Measurements from ENCODE around the gene PABPN1L. TPM values are rescaled to one million over a fixed set of nuclear protein-coding genes. Genes with fewer than 3 reads are reported as not detected.

PABPN1L gene
- total and polyA plus RNA-seq, 2 experiments from 2014 or later, result not detected

- H4K20me1 ChIP-seq (replicated peaks; ENCODE audit: insufficient read depth), result no peaks in the 10 kb centered on the region
- H2AFZ ChIP-seq, result no peak overlapping the region
- H3K79me2 ChIP-seq (replicated peaks; ENCODE audit: insufficient read depth), result no peaks in the 10 kb centered on the region
- TF ChIP-seq ZNF462 (CRISPR knock-in tag; IDR thresholded peaks at IDR 0.05), result no peak
- no peak overlapping the region for H3K4me2 ChIP-seq
- no peaks in the 10 kb centered on the region for H3K4me1 ChIP-seq (ENCODE audit: insufficient read depth)
- no peak for ATAC-seq
- H3K4me3 ChIP-seq, result no peak overlapping the region
- no peaks in the 10 kb centered on the region for H3F3A ChIP-seq (replicated peaks; ENCODE audit: low read depth)
- Mint-ChIP-seq H3K36me3 (ENCODE audit: low read depth) (peaks cover 3% of the 10 kb centered on the region; the same call in 1 of the 3 replicates), H3K4me1 (peaks cover 2% of the 10 kb centered on the region; the same call in 1 of the 3 replicates), H3K27me3 (ENCODE audit: insufficient read depth, low read depth, poor library complexity) (peaks cover 22% of the 10 kb centered on the region), H3K9me3 (peaks cover 8% of the 10 kb centered on the region), H3K27ac (no peak overlapping the region), H3K4me3 (no peak overlapping the region)
- no peaks in the 10 kb centered on the region for H3K36me3 ChIP-seq (ENCODE audit: insufficient read depth)
- no peak overlapping the region for H3K27ac ChIP-seq (ENCODE audit: low read depth)
- DNase-seq (ENCODE audit: low spot score), result no peak
- no peaks in the 10 kb centered on the region for H3K27me3 ChIP-seq (ENCODE audit: insufficient read depth)
- H3K9me2 ChIP-seq (ENCODE audit: insufficient read depth), result no peaks in the 10 kb centered on the region
Observed at GRCh38 chr16:88886420-88886844, 20.0 kb upstream of the PABPN1L start.

DNA sequence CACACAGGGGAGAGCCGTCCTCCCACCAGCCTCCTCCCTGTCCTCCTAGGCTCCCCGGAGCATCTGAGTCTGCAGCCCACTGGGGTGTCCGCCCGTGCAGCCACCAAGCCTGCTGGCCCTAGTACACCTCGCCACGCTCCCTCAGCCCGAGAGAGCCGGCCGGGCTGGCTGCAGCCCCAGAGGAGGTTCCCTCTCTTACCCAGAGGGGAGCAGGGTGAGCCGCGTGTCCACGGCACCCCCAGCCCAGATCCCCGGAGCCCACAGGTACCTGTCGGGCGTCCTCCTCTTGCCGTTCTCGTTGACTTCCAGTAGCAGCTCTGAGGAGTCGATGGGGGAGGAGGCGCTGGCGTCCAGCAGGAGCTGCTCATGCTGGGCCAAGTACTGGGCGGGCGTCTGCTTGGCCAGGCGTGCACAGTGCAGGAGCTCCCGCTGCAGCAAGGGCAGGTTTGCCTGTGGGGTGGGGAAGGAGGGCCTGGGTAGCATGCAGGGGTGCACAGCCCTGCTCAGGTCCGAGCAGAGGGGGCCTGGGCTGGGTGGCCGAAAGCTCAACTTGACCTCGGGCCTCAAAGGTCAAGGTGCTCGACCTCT lies 19.3 kb upstream of the PABPN1L start:
- H3K79me2 ChIP-seq (replicated peaks; ENCODE audit: insufficient read depth), result no peaks in the 10 kb centered on the region
- no peak overlapping the region for H3K4me2 ChIP-seq
- no peaks in the 10 kb centered on the region for H3K36me3 ChIP-seq (ENCODE audit: insufficient read depth)
- H3K4me1 ChIP-seq (ENCODE audit: insufficient read depth), result no peaks in the 10 kb centered on the region
- no peak overlapping the region for H2AFZ ChIP-seq
- peaks cover 3% of the 10 kb centered on the region; the same call in 1 of the 3 replicates for H3K36me3 Mint-ChIP-seq (ENCODE audit: low read depth)
- H3K9me2 ChIP-seq (ENCODE audit: insufficient read depth), result no peaks in the 10 kb centered on the region
- H3K9me3 Mint-ChIP-seq, result peaks cover 8% of the 10 kb centered on the region
- no peak overlapping the region for H3K4me3 Mint-ChIP-seq
- peaks cover 21% of the 10 kb centered on the region for H3K27me3 Mint-ChIP-seq (ENCODE audit: insufficient read depth, low read depth, poor library complexity)
- no peak overlapping the region for H3K27ac ChIP-seq (ENCODE audit: low read depth)
- H3K27ac Mint-ChIP-seq, result no peak overlapping the region
- H3F3A ChIP-seq (replicated peaks; ENCODE audit: low read depth), result no peaks in the 10 kb centered on the region
- no peaks in the 10 kb centered on the region for H3K27me3 ChIP-seq (ENCODE audit: insufficient read depth)
- ATAC-seq (no peak), DNase-seq (ENCODE audit: low spot score) (no peak)
- no peak overlapping the region for H3K4me3 ChIP-seq
- peaks cover 2% of the 10 kb centered on the region; the same call in 1 of the 3 replicates for H3K4me1 Mint-ChIP-seq
- no peaks in the 10 kb centered on the region for H4K20me1 ChIP-seq (replicated peaks; ENCODE audit: insufficient read depth)
- TF ChIP-seq REST (IDR thresholded peaks at IDR 0.05; ENCODE audit: unreplicated experiment), result no peak
- no peak for TF ChIP-seq NANOG (IDR thresholded peaks at IDR 0.05; ENCODE audit: borderline replicate concordance)

Measured in GM23338 (cell line).